Suppressor macrophage (primary cell): Measurements from ENCODE around the gene C13orf42.

Experiments
- DNase-seq, 4 experiments: peaks; one replicate each; pipeline ENCODE4 v3.0.0-alpha.2; 2020 to 2022

C13orf42 gene

GRCh38 chr13:51065372-51066090 is 45.5 kb downstream of the C13orf42 start:
- DNase-seq: peak in 1 of 4 experiments; percentile 11

DNA sequence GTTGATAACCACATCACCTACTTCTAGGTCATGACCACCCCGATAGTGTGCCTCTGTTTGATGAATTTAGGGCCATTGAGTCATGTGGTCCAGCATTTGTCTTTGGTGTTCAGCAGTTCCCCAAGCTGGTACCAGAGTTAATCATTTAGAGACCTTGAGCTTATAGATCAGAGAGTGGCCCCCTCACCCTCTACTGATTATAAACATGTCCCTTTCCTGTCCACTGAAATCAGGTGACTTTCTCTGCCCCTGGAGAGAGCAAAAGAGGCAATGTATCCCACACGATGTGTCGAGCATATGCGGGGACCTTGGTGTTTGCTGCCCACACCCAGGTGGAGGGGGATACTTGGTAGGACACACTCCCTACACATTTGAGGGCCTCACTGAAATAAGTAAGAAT is 46.3 kb downstream of the C13orf42 start:
- DNase-seq: no peak

- DNase-seq: peak in 3 of 4 experiments; percentile 20 to 35 (median 21)
Observed at GRCh38 chr13:51063909-51064308, 47.2 kb downstream of the C13orf42 start.

DNA sequence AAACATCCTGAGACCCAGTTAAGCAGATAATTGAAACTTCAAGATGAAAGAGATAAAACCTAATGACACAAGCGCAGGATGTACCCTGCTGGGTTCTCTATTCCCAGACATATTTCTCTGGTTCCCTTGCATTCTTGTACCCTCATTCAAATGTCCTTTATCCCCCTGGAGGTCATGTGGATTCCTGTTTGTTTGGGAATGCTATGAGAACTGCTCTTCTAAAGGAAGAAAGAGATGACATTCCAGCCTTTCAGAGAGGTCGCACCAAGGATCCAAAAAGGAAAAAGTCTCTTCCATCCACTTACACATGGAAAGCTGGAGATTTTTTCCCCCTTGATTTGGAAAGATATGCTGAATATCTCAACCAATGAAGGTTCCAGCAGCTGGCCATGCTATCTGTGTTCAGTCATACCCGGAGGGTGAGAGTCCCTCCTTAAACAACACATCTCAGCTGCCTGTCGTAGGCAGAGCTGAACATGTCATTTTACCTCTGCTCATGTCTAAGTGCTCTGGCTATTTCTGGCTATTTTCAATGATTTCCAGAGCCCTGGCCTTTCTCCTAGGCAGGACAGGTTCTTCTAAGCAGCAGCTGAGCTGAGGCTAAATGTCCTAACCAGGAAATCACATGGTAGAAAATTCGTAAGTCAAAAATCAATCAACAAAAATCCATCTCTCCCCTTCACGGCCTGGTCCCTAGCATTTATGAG is 52.5 kb downstream of the C13orf42 start:
- DNase-seq: no peak

DNA sequence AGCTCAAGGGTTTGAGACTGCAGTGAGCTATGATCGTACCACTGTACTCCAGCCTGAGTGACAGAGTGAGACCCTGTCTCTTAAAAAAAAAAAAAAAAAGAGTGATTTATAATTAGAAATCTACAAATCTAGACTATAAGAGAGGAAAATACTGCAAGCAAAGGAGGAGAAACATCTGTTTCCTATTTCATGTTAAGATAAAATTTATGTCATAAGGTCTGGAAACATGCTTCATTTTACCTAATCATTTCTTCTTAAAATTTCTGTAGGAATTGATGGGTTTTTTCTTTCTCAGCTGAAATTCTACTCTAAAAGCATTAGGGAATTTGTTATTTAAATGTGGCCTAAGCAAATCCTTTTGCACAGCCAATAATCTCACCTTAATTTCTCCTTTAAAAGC is 53.2 kb downstream of the C13orf42 start:
- DNase-seq: no peak

DNA sequence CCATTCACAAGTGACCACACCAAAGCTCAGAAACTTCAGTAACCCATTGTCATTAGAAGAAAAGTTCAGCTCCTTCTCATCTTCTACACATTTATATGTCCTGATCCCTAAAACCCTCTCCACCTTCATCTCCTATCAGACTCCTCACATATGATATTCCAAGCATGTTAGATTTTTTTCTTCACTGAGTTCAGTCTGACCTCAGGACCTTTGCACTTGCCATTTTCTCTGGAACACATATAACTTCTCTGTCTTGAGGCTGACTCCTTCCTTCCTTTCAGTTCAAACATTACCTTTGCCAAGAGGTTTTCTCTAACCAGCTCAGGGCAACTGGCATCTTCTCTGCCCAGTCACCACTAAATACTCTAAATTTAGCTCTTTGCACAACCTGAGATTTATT is 54.1 kb downstream of the C13orf42 start:
- no peak for DNase-seq

DNA sequence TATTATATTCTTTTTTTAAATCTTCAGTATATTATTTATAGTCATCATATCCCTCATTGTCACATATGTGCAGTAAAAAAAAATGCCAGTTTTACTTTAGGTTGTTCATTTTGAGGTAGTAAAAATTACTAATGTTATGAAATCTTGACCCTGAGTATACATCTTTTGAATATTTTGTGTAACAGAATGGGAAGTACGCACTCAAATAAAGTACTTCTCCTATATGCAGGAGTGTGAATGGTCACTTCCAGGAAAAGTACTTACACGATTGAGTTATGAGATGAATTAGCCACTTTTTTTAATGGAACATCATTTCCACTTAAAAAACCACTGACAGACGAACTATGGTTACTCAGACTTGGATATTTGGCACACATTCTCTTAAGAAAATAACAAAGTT is 58.5 kb downstream of the C13orf42 start:
- DNase-seq: peak in 2 of 4 experiments; percentile 46 to 50

DNA sequence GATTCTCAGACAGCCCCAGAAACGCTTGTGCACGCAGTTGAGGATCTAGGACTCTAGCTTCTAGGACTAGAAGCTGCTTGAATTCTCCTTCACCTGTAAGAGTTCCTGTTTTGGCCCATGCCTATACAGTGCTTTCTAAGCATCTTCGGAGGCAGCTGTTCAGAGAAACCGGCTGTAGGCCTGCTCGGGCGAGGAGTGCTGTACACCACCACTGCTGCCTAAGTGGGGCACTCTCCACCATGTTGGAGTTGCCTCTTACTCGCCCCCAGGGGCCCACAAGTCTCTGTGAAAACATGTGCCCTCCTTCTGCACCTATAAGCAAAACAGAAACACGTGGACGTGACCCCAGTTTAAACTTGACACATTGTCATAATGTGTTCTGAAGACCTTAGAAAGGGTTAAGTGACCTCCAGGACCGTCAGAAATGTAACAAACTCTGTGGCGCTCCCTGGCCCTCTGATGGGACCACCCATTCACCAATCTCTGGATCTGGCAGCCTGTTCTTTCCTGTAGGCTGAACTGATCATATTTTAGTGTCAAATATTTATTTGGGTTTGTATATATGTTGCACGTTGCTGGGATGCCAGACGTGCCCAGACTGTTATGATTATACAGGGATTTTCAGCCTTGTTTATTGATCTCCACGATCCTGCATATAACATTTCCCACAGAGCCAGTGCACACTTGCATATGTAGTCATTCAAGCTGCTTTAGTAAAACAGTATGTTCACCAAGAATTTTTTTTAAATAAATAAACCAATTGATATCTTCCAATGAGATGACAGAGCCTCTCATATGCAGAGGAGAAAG is 60.8 kb downstream of the C13orf42 start:
- DNase-seq: no peak

DNA sequence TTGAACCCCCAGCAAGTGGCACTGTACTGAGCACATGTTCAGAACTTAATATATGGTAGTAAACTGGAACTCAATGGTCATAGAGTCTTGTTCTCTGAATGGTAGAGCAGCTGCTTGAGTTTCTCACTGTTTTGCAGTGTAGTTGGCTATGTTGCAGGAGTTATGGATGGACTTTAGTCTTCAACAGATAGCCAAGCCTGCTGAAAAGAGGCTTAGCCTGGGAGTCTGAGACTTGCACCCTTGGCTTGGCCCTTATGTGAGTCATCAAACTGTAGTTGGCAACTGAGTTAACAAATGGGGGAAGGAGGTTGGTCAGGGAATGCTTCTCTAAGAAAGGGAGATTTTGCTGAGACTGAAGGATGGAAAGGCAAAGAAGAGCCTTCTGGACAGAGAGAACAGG is 62.5 kb downstream of the C13orf42 start:
- DNase-seq: no peak

DNA sequence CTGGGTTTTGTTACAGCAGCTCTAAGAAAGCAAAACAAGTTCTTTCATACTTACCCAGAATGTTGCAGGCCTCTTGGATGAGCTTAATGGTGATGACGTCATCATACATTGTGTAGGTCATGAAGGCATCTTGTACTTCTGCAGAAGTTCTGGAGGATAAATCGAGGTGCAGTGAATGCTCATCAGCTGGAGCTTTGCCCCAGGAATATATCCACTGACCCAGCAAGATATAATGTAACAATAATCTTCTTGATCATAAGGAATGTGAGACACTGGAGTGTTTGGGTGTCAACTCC is 63.0 kb downstream of the C13orf42 start:
- peak in 2 of 4 experiments; percentile 22 to 35 for DNase-seq

- DNase-seq: peak in 1 of 4 experiments; percentile 23
Observed at GRCh38 chr13:51047434-51048165, 63.5 kb downstream of the C13orf42 start.

GRCh38 chr13:51045451-51045850 is 65.6 kb downstream of the C13orf42 start:
- peak; percentile 51 to 63 (median 60) for DNase-seq

GRCh38 chr13:51044023-51044665 is 66.9 kb downstream of the C13orf42 start:
- DNase-seq: no peak

- no peak for DNase-seq
Observed at GRCh38 chr13:51043310-51043709, 67.8 kb downstream of the C13orf42 start.

DNA sequence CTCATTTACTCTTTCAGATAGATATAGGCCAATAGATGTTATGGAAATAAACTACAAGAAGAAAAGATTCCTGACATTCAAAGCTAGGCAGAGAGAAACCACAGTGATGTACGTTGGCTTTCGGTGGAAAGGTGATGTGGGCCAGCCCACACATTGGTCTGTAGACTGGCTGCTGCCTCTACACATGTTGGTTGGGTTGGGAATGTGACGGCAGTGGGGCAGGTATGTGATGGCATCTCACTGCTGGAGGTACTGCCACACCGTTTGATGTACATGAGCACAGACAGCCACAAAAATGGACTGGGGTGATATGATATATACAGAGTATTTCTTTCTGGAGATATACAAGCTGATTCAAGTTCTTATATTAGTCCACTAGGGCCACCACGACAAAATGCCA is 69.4 kb downstream of the C13orf42 start:
- DNase-seq: no peak

DNA sequence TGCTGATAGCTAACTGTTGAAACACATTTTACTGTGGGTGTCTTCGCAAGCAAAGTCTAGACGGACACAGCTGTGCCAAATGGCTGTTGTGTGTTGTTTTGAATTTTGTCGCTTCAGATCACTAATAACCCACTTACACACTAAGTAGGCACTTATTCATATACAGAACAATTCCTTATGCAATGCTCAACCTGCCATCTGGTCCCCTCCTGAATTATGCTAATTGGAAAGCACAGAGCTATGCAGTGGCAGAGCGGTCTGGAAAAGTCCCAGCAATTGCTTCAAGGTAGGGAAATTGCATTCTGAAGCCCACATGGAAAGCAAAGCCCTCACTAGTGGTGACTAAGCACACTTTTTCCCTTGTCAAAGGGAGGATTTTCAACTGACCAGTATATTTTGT is 69.9 kb downstream of the C13orf42 start:
- no peak for DNase-seq

GRCh38 chr13:51040431-51040830 is 70.6 kb downstream of the C13orf42 start:
- DNase-seq: no peak

GRCh38 chr13:51036418-51036817 is 74.7 kb downstream of the C13orf42 start:
- DNase-seq: no peak

DNA sequence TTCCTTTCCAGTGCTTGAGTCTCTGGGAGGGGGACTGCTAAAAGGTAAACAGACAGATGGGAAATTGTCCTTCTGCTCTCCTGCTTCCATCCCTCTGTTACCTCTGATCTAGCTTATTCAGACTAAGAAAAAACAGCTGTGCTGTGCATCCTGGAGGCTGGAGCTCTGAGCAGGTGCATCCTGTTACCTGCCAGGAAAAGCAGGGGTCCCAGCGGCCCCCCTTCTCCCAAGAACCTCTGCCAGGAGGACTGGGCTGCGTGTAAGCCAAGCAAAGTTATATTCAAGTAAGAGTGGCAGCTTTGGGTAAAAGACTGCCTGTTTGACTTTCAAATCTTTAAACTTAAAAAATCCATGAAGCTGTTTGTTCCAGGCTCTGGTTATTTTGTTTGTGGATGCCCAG is 75.1 kb downstream of the C13orf42 start:
- DNase-seq: no peak

GRCh38 chr13:51035469-51035868 is 75.6 kb downstream of the C13orf42 start:
- no peak for DNase-seq

DNA sequence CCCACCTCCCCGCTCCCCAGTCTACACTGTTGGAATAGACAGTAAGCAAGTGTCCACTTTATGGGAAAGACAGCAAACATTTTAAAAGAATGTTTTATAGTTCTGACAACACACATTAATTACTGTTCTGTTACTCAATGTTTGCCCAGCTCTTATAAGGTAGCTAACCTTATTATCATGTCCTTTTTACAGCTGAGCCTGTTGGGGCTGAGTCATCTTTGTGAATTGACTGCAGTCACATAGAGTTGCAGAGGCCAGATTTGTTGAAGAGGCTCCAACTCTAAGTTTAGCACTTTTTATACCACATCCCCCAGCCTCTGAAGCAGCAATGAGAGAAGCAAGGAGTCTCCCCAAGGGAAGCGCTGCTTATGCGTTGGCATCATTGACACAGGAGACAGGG is 76.2 kb downstream of the C13orf42 start:
- DNase-seq: no peak

GRCh38 chr13:51033421-51034185 is 77.5 kb downstream of the C13orf42 start:
- DNase-seq: no peak
